Measurements from ENCODE around the gene CYP4F11.
"Not testable (repeated sequence)": the region's sequence is repeated elsewhere in the genome, so short reads cannot be mapped to it uniquely, and the experiment has no call there.

CYP4F11 gene

GRCh38 chr19:15919243-15919642 lies 15.1 kb downstream of the CYP4F11 start:
- DNase-seq = no peak

- DNase-seq = no peak
Measured at GRCh38 chr19:15915109-15915508, 19.2 kb downstream of the CYP4F11 start.

GRCh38 chr19:15913830-15914229 lies 20.5 kb downstream of the CYP4F11 start:
- peak; percentile 36 for DNase-seq

GRCh38 chr19:15913384-15913783 lies 20.9 kb downstream of the CYP4F11 start:
- DNase-seq = peak; percentile 27

GRCh38 chr19:15911599-15912235 lies 22.6 kb downstream of the CYP4F11 start:
- peak; percentile 51 for DNase-seq

- no peak for DNase-seq
Measured at GRCh38 chr19:15905026-15905425, 29.3 kb downstream of the CYP4F11 start.

- not testable (repeated sequence) for DNase-seq
Measured at GRCh38 chr19:15902898-15903297, 31.4 kb downstream of the CYP4F11 start.

GRCh38 chr19:15902254-15902653 lies 32.1 kb downstream of the CYP4F11 start:
- no peak for DNase-seq

- no peak for DNase-seq
Measured at GRCh38 chr19:15900504-15900903, 33.8 kb downstream of the CYP4F11 start.

- DNase-seq = not testable (repeated sequence)
Measured at GRCh38 chr19:15900032-15900431, 34.3 kb downstream of the CYP4F11 start.

GRCh38 chr19:15899561-15899960 lies 34.8 kb downstream of the CYP4F11 start:
- DNase-seq = peak; percentile 38

GRCh38 chr19:15897738-15898276 lies 36.5 kb downstream of the CYP4F11 start, which contains the start of gene CYP4F2:
TSS of gene CYP4F2 (minus strand) at chr19:15898074. CDS start at chr19:15897611, 463 bp downstream.
- DNase-seq = no peak

GRCh38 chr19:15897026-15897737 lies 37.1 kb downstream of the CYP4F11 start:
- DNase-seq = no peak

- DNase-seq = no peak
Measured at GRCh38 chr19:15895876-15896430, 38.4 kb downstream of the CYP4F11 start.

- DNase-seq = no peak
Measured at GRCh38 chr19:15894359-15894758, 40.0 kb downstream of the CYP4F11 start.

GRCh38 chr19:15893477-15893876 lies 40.9 kb downstream of the CYP4F11 start:
- DNase-seq = no peak

GRCh38 chr19:15892012-15892411 lies 42.3 kb downstream of the CYP4F11 start:
- DNase-seq = no peak

GRCh38 chr19:15891434-15891833 lies 42.9 kb downstream of the CYP4F11 start:
- no peak for DNase-seq

GRCh38 chr19:15889339-15889738 lies 45.0 kb downstream of the CYP4F11 start:
- not testable (repeated sequence) for DNase-seq

- DNase-seq = no peak
Measured at GRCh38 chr19:15885919-15886318, 48.4 kb downstream of the CYP4F11 start.

GRCh38 chr19:15885167-15885566 lies 49.2 kb downstream of the CYP4F11 start:
- no peak for DNase-seq

GRCh38 chr19:15883329-15883728 lies 51.0 kb downstream of the CYP4F11 start:
- DNase-seq = not testable (repeated sequence)

GRCh38 chr19:15874821-15875474 lies 59.4 kb downstream of the CYP4F11 start:
- DNase-seq = no peak
